GM10248 (cell line): Measurements from ENCODE around the gene GPC6.

ENCODE experiments used
- CTCF ChIA-PET: fragments of 300-600 bp; sonication (Branson Sonifier 250); formaldehyde crosslinking; extraction: SDS; loops from one replicate; lab custom pipeline; 2021; ENCODE audit warnings: antibody characterized with exemption; lab: Yijun Ruan, JAX
- POLR2A ChIA-PET: fragments of 350-650 bp; sonication (Branson Sonifier 250); formaldehyde crosslinking; extraction: SDS; loops from one replicate; lab custom pipeline; 2020; ENCODE audit warnings: antibody characterized with exemption; lab: Yijun Ruan, JAX
- DNase-seq: peaks from one replicate; pipeline ENCODE4 v3.0.0; 2012; ENCODE audit errors: extremely low spot score
- TF ChIP-seq, protein P1 (sequence below): IDR thresholded peaks from 2 replicates; pipeline ENCODE4 v1.5.1; 2012; ENCODE audit warnings: mild to moderate bottlenecking, low read depth; ENCODE audit errors: extremely low read depth, missing control alignments, control extremely low read depth

Gene GPC6

DNA sequence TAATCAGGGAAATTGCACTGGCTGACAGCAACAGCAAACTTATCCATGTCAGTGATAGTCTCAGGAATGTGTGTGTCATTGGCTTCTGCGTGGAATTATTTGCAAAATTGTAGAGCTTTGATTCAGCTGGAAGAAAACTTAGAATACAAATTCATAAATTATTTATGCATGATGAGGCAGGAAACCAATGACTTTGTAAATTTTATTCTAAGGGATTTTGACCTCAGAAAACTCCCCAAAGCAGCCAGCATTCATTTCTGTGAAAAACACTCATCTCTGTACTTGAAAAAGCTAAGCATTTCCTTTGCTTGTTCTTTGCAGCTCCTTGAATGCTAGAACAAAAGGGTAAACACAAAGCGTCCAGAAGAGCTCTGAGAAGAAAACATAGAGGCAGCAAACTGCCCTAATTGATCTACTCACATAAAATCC is 1090.5 kb downstream of the GPC6 start:
- TF ChIP-seq, protein P1, sequence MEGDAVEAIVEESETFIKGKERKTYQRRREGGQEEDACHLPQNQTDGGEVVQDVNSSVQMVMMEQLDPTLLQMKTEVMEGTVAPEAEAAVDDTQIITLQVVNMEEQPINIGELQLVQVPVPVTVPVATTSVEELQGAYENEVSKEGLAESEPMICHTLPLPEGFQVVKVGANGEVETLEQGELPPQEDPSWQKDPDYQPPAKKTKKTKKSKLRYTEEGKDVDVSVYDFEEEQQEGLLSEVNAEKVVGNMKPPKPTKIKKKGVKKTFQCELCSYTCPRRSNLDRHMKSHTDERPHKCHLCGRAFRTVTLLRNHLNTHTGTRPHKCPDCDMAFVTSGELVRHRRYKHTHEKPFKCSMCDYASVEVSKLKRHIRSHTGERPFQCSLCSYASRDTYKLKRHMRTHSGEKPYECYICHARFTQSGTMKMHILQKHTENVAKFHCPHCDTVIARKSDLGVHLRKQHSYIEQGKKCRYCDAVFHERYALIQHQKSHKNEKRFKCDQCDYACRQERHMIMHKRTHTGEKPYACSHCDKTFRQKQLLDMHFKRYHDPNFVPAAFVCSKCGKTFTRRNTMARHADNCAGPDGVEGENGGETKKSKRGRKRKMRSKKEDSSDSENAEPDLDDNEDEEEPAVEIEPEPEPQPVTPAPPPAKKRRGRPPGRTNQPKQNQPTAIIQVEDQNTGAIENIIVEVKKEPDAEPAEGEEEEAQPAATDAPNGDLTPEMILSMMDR, result no peak
- ChIA-PET POLR2A (no interaction called here), CTCF (interaction anchor here (1.4 kb wide), 1 partner anchor 31 kb away, joined by 4 read pairs; no protein-coding TSS in a partner anchor)
- DNase-seq, result no peak

DNA sequence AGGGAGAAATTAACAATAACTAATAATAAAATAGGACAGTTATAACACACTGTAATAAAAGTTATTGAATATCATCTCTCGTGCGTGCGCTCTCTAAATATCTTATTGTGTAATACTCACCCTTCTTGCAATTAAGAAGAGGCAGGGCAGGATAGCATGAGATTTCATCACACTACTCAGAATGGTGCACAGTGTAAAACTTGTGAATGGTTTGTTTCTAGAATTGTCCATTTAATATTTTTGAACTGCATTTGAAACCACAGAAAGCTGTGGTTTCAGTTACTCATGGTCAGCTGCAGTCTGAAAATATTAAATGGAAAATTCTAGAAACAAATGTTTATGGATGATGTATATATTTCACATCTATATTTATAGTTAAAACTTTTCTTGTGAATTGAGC is 1091.8 kb downstream of the GPC6 start:
- no peak for DNase-seq
- CTCF ChIA-PET, result interaction anchor here (1.4 kb wide), 1 partner anchor 12 kb away, joined by 4 read pairs; no protein-coding TSS in a partner anchor
- POLR2A ChIA-PET, result no interaction called here
- TF ChIP-seq, protein P1, result no peak

DNA sequence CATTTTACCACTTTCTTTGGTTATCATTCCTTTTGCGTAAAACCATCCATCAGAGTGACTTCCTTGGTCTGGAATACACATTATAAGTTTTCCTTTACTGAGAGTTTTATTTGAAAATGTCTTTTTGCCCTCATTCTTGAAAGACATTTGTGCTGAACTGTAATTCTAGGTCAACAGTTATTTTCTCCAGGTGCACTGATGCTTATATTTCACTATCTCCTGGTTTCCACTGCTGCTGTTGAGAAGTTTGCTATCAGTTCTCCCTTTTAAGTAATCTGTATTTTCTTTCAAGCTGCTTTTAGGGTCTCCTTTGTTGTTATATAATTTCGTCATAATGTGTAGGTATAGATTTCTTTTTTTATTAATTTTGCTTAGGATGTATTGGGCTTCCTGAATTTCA is 1092.9 kb downstream of the GPC6 start:
- TF ChIP-seq, protein P1, result no peak
- no peak for DNase-seq
- ChIA-PET POLR2A (no interaction called here), CTCF (interaction anchor here (1.5 kb wide), 1 partner anchor 11 kb away, joined by 3 read pairs; no protein-coding TSS in a partner anchor)

DNA sequence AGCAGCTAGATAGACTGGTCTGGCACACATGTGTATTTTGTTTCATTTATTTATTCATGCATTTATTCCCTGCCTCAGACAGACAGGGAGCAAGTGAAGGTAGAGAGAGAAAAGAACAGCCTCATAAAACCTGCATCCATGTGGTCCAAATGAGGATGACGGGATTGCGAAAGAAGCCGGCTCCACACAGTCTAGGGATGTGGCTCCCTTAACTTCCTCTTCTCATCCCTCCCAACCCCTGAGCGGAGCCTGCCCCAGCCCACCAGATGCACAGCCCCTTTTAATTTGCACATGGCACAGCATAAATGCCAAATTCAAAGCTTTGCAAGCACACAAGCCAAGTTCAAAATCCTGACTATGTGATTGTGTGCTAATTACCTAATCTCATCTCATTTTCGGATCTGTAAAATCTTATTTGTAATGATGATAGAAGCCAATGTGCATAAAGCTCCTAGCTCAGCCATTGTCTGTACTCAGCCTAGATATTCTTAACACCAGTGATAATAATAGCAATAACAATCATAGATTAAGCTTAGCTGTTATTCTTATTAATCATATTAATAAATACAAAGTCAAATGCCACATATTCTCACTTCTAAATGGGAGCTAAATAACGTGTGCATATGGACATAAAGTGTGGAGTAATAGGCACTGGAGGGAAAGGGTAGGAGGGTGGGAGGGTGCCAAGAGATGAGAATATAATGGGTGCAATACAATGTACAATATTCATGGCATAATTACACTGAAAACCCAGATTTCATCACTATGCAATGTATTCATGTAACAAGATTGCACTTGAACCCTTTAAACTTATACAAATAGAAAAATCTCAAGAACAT is 1096.5 kb downstream of the GPC6 start:
- TF ChIP-seq, protein P1, result no peak
- CTCF ChIA-PET, result interaction anchor here (1.2 to 1.5 kb wide), 4 partner anchors 9 to 112 kb away, joined by 3 to 5 read pairs (median 4); no protein-coding TSS in a partner anchor
- POLR2A ChIA-PET, result no interaction called here
- no peak for DNase-seq

DNA sequence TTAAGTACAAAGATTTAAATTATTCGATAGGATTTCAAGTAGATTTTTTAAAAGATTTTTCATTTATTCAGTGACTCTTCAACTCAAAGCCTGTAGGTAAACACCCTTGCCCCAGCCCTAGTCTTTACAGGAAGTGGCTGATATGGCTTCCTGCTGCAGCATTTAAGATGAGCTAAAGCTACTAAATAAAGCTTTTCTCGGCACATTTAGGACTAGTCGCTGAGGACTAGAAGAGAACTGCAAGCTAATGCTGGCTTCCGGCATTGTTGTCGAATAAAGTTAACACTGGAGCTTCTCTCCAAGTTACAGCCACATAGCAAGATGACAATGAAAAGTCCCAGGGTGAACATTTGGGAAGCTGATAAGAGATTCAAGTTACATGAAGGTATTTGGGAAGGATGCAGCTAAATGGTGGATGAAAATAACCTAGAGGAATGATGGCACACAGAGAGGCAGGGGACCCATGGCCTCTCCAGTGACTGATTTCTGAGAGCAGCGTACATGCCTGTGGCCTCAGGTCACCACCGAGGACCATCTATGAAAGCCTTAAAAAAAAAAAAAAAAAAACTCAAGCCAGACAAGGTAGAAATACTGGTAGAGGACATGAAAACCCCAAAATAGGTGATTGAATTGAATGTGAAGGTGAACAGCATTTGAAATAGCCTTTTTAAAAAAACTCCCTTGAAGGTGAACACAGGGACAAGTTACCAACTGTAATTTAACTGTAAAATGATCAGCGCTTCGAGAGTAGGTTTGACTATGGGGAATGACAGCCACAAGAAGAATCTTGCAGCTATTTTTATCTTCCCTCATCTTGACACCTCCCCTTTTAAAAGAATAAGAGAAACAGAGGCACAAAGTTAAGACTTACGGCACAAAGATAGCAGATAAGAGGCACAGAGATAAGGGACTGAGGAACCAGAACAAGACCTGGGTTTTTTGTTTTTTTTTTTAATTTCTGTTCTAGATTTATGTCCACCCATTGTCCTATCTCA is 1097.5 kb downstream of the GPC6 start:
- ChIA-PET CTCF (interaction anchor here (1.2 to 1.5 kb wide), 4 partner anchors 9 to 113 kb away, joined by 3 to 5 read pairs (median 4); no protein-coding TSS in a partner anchor), POLR2A (no interaction called here)
- TF ChIP-seq, protein P1, result no peak
- DNase-seq, result no peak
